ENCODE measurements around the gene LZTS2. TPM values are rescaled to one million over a fixed set of nuclear protein-coding genes. Genes with fewer than 3 reads are reported as not detected.

The LZTS2 gene
- total RNA-seq, 4 donors from 2014 or later: 26.7 to 55.2 (median 41.4) TPM

DNA sequence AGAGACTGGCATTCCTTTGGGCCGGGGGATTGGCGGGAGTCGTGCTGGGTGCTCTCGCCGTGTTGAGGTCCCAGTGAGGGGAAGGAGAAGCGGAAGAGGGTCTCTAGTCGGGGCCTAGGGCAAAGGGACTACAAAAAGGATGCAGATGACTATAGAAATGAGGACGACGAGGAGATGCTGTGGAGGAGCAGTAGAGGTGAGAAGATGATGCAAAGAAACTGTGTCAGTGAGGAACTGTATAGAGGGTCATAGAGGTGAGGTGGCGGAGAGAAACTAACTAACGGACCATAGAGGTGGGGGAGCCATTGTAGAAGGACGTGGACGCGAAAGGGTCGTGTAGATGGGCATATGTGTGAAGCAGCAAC, 11.9 kb upstream of the LZTS2 start:
- H3K4me3 ChIP-seq: peak overlapping the region; percentile 78 to 90 (median 86)
- peak overlapping the region; percentile 76 to 89 (median 82) for H3K27ac ChIP-seq
- 0 to 1% methylated on average over 15 of the region's 15 CpGs for WGBS, 2 donors
- TF ChIP-seq POLR2A (IDR thresholded peaks at IDR 0.05): no peak
- TF ChIP-seq, protein P1, sequence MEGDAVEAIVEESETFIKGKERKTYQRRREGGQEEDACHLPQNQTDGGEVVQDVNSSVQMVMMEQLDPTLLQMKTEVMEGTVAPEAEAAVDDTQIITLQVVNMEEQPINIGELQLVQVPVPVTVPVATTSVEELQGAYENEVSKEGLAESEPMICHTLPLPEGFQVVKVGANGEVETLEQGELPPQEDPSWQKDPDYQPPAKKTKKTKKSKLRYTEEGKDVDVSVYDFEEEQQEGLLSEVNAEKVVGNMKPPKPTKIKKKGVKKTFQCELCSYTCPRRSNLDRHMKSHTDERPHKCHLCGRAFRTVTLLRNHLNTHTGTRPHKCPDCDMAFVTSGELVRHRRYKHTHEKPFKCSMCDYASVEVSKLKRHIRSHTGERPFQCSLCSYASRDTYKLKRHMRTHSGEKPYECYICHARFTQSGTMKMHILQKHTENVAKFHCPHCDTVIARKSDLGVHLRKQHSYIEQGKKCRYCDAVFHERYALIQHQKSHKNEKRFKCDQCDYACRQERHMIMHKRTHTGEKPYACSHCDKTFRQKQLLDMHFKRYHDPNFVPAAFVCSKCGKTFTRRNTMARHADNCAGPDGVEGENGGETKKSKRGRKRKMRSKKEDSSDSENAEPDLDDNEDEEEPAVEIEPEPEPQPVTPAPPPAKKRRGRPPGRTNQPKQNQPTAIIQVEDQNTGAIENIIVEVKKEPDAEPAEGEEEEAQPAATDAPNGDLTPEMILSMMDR (IDR thresholded peaks at IDR 0.05): no peak
- H3K36me3 ChIP-seq: peaks cover 18 to 73% (median 19%) of the 10 kb centered on the region in 3 donors
- peaks cover 22 to 47% (median 22%) of the 10 kb centered on the region in 3 donors for H3K4me1 ChIP-seq
- intact Hi-C loops (cut with DNase I): no loop called here
- no peaks in the 10 kb centered on the region for H3K27me3 ChIP-seq
- no peak for DNase-seq
- H3K9me3 ChIP-seq: no peaks in the 10 kb centered on the region

DNA sequence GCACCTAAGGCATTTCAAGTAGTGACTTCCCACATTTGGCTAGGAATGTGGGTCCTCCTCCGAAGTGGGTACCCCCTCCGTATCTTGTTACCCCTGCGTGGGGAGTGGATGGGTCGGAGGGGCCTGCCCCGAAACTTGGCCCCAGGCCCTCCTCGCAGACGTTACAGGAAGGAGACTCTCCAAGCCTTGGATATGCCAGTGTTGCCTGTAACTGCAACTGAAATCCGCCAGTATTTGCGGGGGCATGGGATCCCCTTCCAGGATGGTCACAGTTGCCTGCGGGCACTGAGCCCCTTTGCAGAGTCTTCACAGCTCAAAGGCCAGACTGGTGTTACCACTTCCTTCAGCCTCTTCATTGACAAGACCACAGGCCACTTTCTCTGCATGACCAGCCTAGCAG, 11.4 kb upstream of the LZTS2 start:
- Histone ChIP-seq H3K4me3 (peak overlapping the region; percentile 78 to 90 (median 86)), H3K36me3 (peaks cover 18 to 73% (median 24%) of the 10 kb centered on the region in 3 donors), H3K9me3 (no peaks in the 10 kb centered on the region), H3K27me3 (no peaks in the 10 kb centered on the region), H3K27ac (peak overlapping the region in 1 of 4 donors; percentile 89), H3K4me1 (peaks cover 22 to 47% (median 22%) of the 10 kb centered on the region in 3 donors)
- 58 to 66% methylated on average over 2 to 4 of the region's 10 CpGs for WGBS, 2 donors
- intact Hi-C loops (cut with DNase I): no loop called here
- no peak for DNase-seq
- TF ChIP-seq, protein P1 (IDR thresholded peaks at IDR 0.05): no peak
- TF ChIP-seq POLR2A (IDR thresholded peaks at IDR 0.05): no peak

DNA sequence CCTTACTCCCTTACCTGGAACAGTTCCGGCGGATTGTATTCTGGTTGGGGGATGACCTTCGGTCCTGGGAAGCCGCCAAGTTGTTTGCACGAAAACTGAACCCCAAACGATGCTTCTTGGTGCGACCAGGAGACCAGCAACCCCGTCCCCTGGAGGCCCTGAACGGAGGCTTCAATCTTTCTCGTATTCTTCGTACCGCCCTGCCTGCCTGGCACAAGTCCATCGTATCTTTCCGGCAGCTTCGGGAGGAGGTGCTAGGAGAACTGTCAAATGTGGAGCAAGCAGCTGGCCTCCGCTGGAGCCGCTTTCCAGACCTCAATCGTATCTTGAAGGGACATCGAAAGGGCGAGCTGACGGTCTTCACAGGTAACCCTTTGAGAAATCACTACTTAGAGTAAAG, 10.5 kb upstream of the LZTS2 start:
- Histone ChIP-seq H3K4me3 (no peak overlapping the region), H3K36me3 (peaks cover 13 to 73% (median 26%) of the 10 kb centered on the region in 3 donors), H3K27ac (no peak overlapping the region), H3K27me3 (no peaks in the 10 kb centered on the region), H3K9me3 (no peaks in the 10 kb centered on the region), H3K4me1 (peaks cover 22 to 47% (median 22%) of the 10 kb centered on the region in 3 donors)
- intact Hi-C loops (cut with DNase I): no loop called here
- TF ChIP-seq, protein P1 (IDR thresholded peaks at IDR 0.05): no peak
- TF ChIP-seq POLR2A (IDR thresholded peaks at IDR 0.05): no peak
- 89 to 93% methylated on average over 14 to 18 of the region's 21 CpGs for WGBS, 2 donors
- DNase-seq: no peak

DNA sequence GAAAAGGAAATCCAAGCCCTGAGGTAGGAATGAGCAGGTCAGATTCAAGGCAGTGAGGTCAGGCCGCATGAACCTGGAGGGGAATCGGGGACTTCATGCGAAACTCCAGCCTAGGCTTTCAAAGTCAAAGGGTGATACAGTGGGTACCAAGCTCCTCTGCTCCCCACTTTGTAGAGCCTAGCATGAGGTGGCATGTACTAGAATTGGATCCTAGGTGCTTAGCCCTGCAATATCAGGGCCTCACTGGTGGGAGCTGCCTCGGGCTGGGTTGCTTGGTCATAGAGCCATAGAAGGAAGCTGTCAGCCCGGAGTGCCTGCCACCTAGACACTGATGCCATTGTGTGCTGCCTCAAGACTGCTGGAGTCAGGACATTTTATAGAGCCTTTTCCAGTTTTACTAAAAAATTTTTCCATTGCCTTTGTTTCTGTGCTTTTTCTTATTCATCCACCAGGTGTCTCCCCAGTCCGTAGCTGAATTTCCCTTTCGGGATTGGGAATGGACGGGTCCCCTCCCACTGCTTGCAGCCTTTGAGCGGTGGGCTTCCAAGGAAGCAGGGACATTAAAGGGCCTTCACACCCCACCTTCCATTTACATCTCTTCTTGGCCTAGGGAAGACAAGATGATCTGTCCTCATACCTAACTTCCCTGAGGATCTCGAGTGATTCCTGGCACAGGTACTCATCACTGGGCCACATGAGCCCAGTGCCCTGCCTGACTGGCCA, 5.5 kb upstream of the LZTS2 start:
- Histone ChIP-seq H3K27me3 (no peaks in the 10 kb centered on the region), H3K36me3 (peaks cover 13 to 51% (median 25%) of the 10 kb centered on the region in 3 donors), H3K4me1 (peaks cover 10 to 44% (median 14%) of the 10 kb centered on the region in 3 donors), H3K4me3 (no peak overlapping the region), H3K9me3 (no peaks in the 10 kb centered on the region), H3K27ac (no peak overlapping the region)
- DNase-seq: no peak
- 42 to 50% methylated on average over 10 of the region's 10 CpGs for WGBS, 2 donors
- TF ChIP-seq, protein P1 (IDR thresholded peaks at IDR 0.05): peak; percentile 19 to 71 (median 64)
- no peak for TF ChIP-seq POLR2A (IDR thresholded peaks at IDR 0.05)
- intact Hi-C loops (cut with DNase I): no loop called here

DNA sequence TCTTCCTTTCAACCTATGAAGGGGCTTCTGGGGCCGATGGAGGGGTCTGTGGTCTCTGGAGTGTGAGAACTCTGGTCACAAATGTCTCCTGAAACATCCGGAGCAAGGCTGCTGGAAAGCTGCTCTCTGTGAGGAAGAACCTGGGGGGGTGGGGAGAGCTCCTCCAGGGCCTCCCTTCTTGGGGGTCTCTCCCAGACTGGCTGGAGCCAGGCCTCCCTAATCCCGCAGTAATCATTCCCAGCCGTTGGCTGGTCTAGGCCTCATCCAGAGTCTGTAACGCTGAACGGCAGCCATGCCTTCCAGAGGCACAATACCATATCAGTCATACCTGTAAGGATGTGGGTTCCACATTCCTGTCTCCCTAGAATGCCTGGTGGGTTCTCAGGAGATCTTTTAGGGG, 4.4 kb upstream of the LZTS2 start:
- H3K27ac ChIP-seq: no peak overlapping the region
- TF ChIP-seq, protein P1 (IDR thresholded peaks at IDR 0.05): no peak
- no peak for TF ChIP-seq POLR2A (IDR thresholded peaks at IDR 0.05)
- DNase-seq: no peak
- no peak overlapping the region for H3K4me3 ChIP-seq
- WGBS, 2 donors: no CpG with 5 or more reads among the region's 6 CpGs
- no peaks in the 10 kb centered on the region for H3K9me3 ChIP-seq
- peaks cover 10 to 40% (median 15%) of the 10 kb centered on the region in 3 donors for H3K4me1 ChIP-seq
- H3K27me3 ChIP-seq: no peaks in the 10 kb centered on the region
- intact Hi-C loops (cut with DNase I): no loop called here
- H3K36me3 ChIP-seq: peaks cover 13 to 40% (median 16%) of the 10 kb centered on the region in 3 donors
